Raji (cell line): ENCODE data around the gene ARHGEF9.

Experiments
- POLR2A ChIP-seq: IDR thresholded peaks from 2 replicates; pipeline ENCODE4 v1.6.1; 2011; ENCODE audit warnings: low read depth, low read length, control low read depth; ENCODE audit not compliant: insufficient read depth

The ARHGEF9 gene

GRCh38 chrX:63613531-63614028 is 171.4 kb downstream of the ARHGEF9 start:
- no peak for TF ChIP-seq POLR2A

GRCh38 chrX:63585936-63586335 is 199.1 kb downstream of the ARHGEF9 start:
- no peak for TF ChIP-seq POLR2A
